T follicular helper cell (primary cell): ENCODE data around the gene SGIP1.
"Not testable (repeated sequence)": the region's sequence is repeated elsewhere in the genome, so short reads cannot be mapped to it uniquely, and the experiment has no call there.

Experiments used
- DNase-seq: peaks from one replicate; pipeline ENCODE4 v3.0.0-alpha.2; 2020; ENCODE audit warnings: low read depth

Gene SGIP1

GRCh38 chr1:66553846-66554245 lies 19.9 kb downstream of the SGIP1 start:
- DNase-seq = no peak

DNA sequence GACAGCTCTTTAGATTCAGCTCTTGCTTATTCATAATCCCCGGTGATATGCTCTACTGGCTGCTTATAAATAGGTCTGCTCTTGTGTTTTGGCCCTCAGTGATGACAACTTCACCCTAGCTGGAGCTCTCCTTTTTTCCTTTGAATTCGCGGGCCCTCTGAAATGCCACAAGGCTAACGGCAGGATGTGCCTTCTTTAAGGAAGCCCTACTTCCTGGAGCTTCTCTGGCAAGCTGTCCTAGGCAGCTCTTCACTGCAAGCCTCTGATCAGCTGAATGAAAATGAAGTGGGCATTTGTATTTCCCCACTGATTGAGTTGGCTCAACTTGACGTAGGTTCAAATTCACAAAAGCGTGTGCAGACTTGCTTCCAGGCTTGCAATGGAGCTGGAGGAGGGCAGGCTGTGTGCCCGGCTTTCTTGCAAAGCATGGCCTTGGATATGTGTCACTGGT lies 22.2 kb downstream of the SGIP1 start:
- no peak for DNase-seq

DNA sequence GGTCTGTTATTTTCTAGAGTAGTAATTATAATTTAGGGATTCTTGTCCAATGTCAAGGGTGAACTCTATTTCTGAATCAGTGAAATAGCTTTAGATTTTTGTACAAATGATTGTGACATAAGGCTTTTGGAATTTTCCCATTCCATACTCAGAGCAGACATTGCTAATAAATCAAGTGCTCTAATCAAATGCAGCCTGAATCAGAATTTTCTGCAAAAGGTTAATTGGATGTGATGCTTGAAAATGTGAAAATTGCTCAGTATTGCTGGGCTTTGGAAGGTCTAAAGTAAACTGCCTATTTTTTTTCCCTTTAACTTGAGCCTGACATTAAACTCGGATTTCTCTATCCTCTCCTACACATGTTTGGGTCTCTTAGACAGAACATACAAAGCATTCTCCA lies 23.2 kb downstream of the SGIP1 start:
- no peak for DNase-seq

- DNase-seq = no peak
Measured at GRCh38 chr1:66559517-66559916, 25.6 kb downstream of the SGIP1 start.

DNA sequence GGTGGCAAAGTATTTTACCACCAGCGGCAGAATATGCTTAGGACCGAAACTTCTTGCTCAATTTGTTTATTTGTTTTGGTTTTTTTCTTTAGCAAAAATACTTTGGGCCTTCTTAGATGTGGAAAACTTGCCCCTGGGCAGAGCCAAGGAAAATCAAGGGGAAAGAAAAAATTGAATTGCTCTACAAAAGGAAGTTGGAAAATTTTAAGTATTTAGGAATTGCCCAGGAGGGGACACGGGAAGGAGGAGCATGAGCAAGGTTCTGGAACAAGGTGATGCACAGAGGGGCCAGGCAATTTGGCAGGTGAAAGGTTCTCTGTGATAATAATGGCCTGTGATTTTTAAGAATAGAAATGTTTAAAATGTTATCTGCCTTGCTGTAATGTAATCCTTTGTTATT lies 28.6 kb downstream of the SGIP1 start:
- no peak for DNase-seq

GRCh38 chr1:66563094-66563800 lies 29.3 kb downstream of the SGIP1 start:
- no peak for DNase-seq

DNA sequence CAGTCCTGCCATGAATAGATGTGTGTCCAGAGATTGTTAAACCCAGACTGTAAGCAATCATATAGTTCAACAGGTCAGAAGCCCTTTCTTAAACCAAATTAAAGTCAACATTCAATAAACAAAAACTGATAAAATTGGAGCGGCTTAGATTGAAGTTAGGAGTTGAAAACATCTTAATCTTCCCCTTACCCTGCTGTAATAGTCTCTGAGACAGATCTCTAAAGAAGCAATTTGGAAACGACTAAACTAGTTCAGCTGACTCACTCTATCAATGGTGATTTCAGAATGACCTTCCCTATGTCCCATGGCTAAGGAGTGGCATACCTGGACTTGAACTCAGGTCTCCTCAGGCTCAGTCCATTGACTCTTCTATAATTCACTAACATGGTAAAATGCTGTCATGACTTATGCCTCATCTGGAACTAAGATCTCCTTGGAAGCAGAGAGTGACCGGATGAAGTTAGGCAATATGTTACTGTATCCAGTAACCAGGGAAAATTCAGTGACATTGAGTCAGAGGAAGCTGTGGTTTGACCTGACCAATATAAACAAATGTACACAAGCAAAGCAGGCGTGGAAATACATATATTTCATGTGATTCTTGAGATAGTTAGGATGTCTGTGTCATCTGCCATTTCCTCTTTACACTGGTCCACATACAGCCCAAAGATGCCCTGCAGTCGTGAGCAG lies 30.1 kb downstream of the SGIP1 start:
- DNase-seq = no peak

GRCh38 chr1:66570196-66570595 lies 36.2 kb downstream of the SGIP1 start:
- DNase-seq = no peak

- DNase-seq = no peak
Measured at GRCh38 chr1:66571789-66572188, 37.8 kb downstream of the SGIP1 start.

DNA sequence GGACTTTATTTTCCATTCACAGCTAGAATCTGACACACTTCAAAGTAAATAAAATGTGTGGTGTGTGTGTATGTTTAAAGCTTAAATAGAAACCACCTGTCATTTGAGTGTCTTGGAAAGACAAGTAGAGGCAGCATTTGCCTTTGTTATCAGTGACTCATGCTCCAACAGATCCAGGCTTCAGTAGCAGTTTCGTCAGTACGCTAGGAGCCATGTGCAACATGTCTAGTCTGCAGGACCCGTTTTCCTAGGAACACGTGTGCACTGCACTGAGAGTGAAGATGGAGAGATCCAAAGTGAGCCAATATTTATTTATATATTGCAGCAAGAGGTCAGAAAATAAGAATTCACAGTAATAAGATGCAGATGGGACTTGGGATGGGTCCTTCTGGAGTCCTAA lies 41.8 kb downstream of the SGIP1 start:
- no peak for DNase-seq

- DNase-seq = no peak
Measured at GRCh38 chr1:66576645-66577044, 42.7 kb downstream of the SGIP1 start.

- no peak for DNase-seq
Measured at GRCh38 chr1:66578841-66579240, 44.9 kb downstream of the SGIP1 start.

DNA sequence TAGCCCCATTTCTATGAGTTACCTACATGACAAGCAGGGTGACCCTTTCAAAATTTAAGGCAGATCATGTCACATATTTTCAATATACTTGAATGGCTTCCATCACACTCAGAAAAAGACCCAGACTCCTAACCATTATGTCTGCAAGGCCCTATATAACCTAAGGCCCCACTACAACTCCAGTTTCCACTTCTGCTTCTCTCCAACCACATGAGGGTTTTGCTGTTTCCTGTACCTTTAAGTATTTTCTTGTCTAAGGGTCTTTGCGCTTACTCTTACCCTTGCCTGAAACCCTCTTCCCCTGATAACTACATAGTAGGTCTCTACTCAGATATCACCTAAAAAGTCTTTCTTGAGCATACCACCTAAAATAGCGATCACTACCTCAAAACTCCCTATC lies 46.1 kb downstream of the SGIP1 start:
- no peak for DNase-seq

- DNase-seq = no peak
Measured at GRCh38 chr1:66583021-66583420, 49.1 kb downstream of the SGIP1 start.

DNA sequence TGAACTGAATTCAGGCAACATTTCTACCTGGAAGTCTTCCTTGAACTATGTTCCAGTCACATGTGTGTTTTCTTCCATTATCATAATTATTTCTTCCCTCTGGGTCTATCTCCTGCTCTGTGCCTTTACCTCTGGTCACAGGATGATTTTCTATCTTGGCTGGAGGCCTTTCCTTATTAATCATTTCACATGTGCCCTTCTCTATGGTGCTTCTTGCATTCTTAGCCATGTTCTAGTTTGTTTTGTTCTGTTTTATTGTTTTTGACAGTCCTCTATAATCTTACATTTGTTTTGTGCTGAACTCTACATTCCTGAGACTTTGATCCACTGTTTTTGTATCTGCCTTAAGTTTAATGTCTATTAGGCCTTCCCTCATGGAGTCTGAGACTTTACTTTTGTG lies 51.0 kb downstream of the SGIP1 start:
- DNase-seq = no peak

GRCh38 chr1:66589326-66589725 lies 55.4 kb downstream of the SGIP1 start:
- DNase-seq = no peak

GRCh38 chr1:66592106-66592507 lies 58.2 kb downstream of the SGIP1 start:
- not testable (repeated sequence) for DNase-seq

DNA sequence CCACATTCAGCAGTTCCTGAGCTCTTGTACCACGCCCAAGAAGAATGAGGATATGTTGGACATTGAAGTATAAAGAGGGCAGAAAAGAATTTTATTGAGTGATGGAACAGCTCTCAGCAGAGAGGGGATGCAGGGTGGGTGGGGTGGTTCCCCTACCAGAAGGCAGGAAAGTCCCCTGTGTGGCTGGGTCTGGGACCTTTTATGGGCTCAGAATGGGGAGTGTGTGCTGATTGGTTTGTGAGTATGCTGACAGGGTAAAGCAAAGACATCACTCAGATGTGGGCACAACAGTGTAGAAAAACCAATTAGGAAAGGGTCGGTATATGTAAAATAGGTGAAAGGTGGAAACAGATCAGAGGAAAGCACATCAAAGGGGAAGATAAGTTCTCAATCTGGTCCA lies 62.2 kb downstream of the SGIP1 start:
- DNase-seq = no peak

DNA sequence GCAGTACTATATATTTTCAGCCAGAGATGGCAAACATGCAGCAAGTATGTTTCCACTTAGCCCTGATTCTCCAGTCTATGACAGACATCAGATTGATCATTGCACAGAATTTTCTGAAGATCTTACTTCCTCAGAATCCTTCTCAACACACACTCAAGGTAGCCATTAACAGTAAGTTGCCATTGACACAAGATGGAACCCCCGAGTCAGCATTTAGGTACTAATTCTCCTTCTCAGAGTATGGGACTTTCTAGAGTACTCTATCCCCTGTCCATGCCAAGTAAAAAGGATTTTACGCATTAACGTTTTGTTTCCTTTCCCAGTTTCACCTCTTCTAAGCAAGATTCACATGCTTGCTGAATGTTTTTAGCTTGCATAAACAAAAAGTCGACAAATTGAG lies 63.5 kb downstream of the SGIP1 start:
- DNase-seq = no peak

DNA sequence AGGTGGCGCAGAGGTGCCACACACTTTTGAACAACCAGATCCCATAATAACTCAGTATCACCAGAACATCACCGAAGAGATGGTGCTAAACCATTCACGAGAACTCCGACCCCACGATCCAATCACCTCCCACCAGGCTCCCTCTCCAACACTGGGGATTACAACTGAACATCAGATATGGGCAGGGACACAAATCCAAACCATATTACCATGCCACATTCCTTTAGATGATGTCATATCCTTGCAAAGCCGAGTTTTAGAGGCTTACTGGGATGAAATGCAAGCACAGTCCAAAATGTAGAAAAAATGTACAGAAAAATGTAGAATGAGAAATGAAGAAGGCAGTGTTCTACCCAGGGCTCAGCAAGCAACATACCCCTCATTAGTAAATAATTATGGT lies 64.7 kb downstream of the SGIP1 start:
- no peak for DNase-seq

DNA sequence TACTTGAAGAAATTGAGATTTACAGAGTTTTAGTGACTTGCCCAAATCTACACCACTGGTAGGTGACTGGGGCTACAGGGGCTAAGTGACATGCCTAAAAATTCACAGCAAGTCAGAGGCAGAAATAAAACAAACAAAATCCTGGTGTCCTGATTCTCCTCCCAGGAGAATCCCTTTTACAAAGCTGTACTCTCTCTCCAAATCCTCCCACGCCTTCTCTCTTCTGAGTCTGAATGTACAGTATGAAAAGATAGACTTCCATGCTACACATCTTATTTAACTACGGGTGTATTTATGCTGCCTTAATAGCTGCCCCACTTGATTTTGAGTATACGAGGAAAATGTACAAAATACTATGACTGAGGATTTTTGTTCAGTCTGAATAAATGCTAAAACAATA lies 65.4 kb downstream of the SGIP1 start:
- no peak for DNase-seq

GRCh38 chr1:66599899-66600737 lies 66.2 kb downstream of the SGIP1 start:
- DNase-seq = no peak
